Liver (tissue), 9 donors: ENCODE results near the gene SOWAHA. TPM values are rescaled to one million over a fixed set of nuclear protein-coding genes. Genes with fewer than 3 reads are reported as not detected.

ENCODE experiments used
- DNase-seq: peaks from one replicate; pipeline ENCODE4 v3.0.0-alpha.2; 2017; ENCODE audit warnings: low spot score
- H3K27ac ChIP-seq, 2 donors: one replicate each; pipeline ENCODE4 v1.7.0; 2013; ENCODE audit warnings: inconsistent platforms in 2 of 2, low read length in 2 of 2, control low read depth in 1 of 2, low read depth in 1 of 2, mild to moderate bottlenecking in 1 of 2
- H3K27me3 ChIP-seq, 4 donors: one replicate each; pipeline versions ENCODE4 v1.6.1 to v1.7.0; 2013; ENCODE audit warnings: low read length in 3 of 4, inconsistent platforms in 1 of 4, mild to moderate bottlenecking in 1 of 4, moderate library complexity in 1 of 4; ENCODE audit not compliant: control insufficient read depth in 4 of 4, insufficient read depth in 4 of 4
- H3K36me3 ChIP-seq, 4 donors: one replicate each; pipeline versions ENCODE4 v1.6.1 to v1.7.0; 2013; ENCODE audit warnings: low read length in 3 of 4, mild to moderate bottlenecking in 3 of 4, low read depth in 1 of 4, moderate library complexity in 1 of 4; ENCODE audit not compliant: control insufficient read depth in 4 of 4, insufficient read depth in 3 of 4
- H3K4me1 ChIP-seq, 4 donors: one replicate each; pipeline versions ENCODE4 v1.6.1 to v1.7.0; 2013; ENCODE audit warnings: low read length in 3 of 4, mild to moderate bottlenecking in 3 of 4, moderate library complexity in 1 of 4; ENCODE audit not compliant: control insufficient read depth in 4 of 4, insufficient read depth in 4 of 4
- H3K4me3 ChIP-seq, 3 donors: one replicate each; pipeline versions ENCODE4 v1.6.1 to v1.7.0; 2013; ENCODE audit warnings: low read length in 3 of 3, control low read depth in 1 of 3, low read depth in 1 of 3, mild to moderate bottlenecking in 1 of 3
- H3K9ac ChIP-seq, 2 donors: one replicate each; pipeline ENCODE4 v1.7.0; 2013; ENCODE audit warnings: low read length in 2 of 2, mild to moderate bottlenecking in 2 of 2, moderate library complexity in 2 of 2, control low read depth in 1 of 2, low read depth in 1 of 2
- H3K9me3 ChIP-seq, 4 donors: one replicate each; pipeline versions ENCODE4 v1.6.1 to v1.7.0; 2013; ENCODE audit warnings: low read length in 3 of 4; ENCODE audit not compliant: control insufficient read depth in 4 of 4
- ATF3 ChIP-seq: IDR thresholded peaks from 2 replicates; pipeline ENCODE4 v1.6.1; 2016; ENCODE audit warnings: antibody characterized with exemption
- EGR1 ChIP-seq, 2 donors: IDR thresholded peaks; 2 replicates each; pipeline ENCODE4 v1.6.1; 2016 to 2018; ENCODE audit warnings: antibody characterized with exemption in 2 of 2, low read depth in 2 of 2
- FOXA1 ChIP-seq: IDR thresholded peaks from 2 replicates; pipeline ENCODE4 v1.6.1; 2016; ENCODE audit warnings: antibody characterized with exemption
- FOXA2 ChIP-seq: IDR thresholded peaks from 2 replicates; pipeline ENCODE4 v1.6.1; 2016; ENCODE audit warnings: antibody characterized with exemption
- GABPA ChIP-seq, 2 donors: IDR thresholded peaks in 1 of 2; conservative IDR thresholded peaks in 1 of 2; 2 replicates each; pipeline ENCODE4 v1.6.1; 2016; ENCODE audit warnings: antibody characterized with exemption in 2 of 2, mild to moderate bottlenecking in 1 of 2, moderate library complexity in 1 of 2
- JUND ChIP-seq, 2 donors: IDR thresholded peaks; 2 replicates each; pipeline ENCODE4 v1.6.1; 2016; ENCODE audit warnings: antibody characterized with exemption in 2 of 2
- NR2F2 ChIP-seq: IDR thresholded peaks from 2 replicates; pipeline ENCODE4 v1.6.1; 2016; ENCODE audit warnings: antibody characterized with exemption
- RAD21 ChIP-seq, 2 donors: IDR thresholded peaks; 2 replicates each; pipeline ENCODE4 v1.6.1; 2016; ENCODE audit warnings: antibody characterized with exemption in 2 of 2, mild to moderate bottlenecking in 2 of 2
- RXRA ChIP-seq, 2 donors: IDR thresholded peaks; 2 replicates each; pipeline ENCODE4 v1.6.1; 2017 to 2018; ENCODE audit warnings: antibody characterized with exemption in 2 of 2, mild to moderate bottlenecking in 1 of 2
- SP1 ChIP-seq: IDR thresholded peaks from 2 replicates; pipeline ENCODE4 v1.6.1; 2018; ENCODE audit warnings: antibody characterized with exemption, mild to moderate bottlenecking
- TAF1 ChIP-seq: conservative IDR thresholded peaks from 2 replicates; pipeline ENCODE4 v1.6.1; 2016; ENCODE audit warnings: antibody characterized with exemption, mild to moderate bottlenecking
- YY1 ChIP-seq: IDR thresholded peaks from 2 replicates; pipeline ENCODE4 v1.6.1; 2016; ENCODE audit warnings: antibody characterized with exemption, mild to moderate bottlenecking
- ZBTB33 ChIP-seq: IDR thresholded peaks from 2 replicates; pipeline ENCODE4 v1.6.1; 2016; ENCODE audit warnings: antibody characterized with exemption
- WGBS: extraction: QIAGEN DNeasy Blood & Tissue Kit; methylation state at CpG from one replicate; pipeline ENCODE4 v1.1.7; 2013; 5-methylcytosine and 5-hydroxymethylcytosine counted together
- polyA plus RNA-seq, 2 donors: library from polyadenylated mRNA; stranded (reverse) in 1 of 2; unstranded in 1 of 2; fragments of 200-250 nt in 1 of 2; fragments of >200 nt in 1 of 2; fragmentation: Nextera tagmentation in 1 of 2; extraction: Ambion mirVana in 1 of 2; gene quantifications; one replicate each; pipeline versions ENCODE4 v1.2.1 to v1.2.3, GENCODE V29; 2013 to 2015
- total RNA-seq, 2 donors: library from RNA; depleted of rRNA; stranded (reverse); fragments of >200 nt; gene quantifications; one replicate each; pipeline ENCODE4 v1.2.3, GENCODE V29; 2014
- TF ChIP-seq, protein P1 (sequence below): IDR thresholded peaks from 2 replicates; pipeline ENCODE4 v1.6.1; 2016; ENCODE audit warnings: antibody characterized with exemption, mild to moderate bottlenecking
- TF ChIP-seq, protein P2 (sequence below): IDR thresholded peaks from 2 replicates; pipeline ENCODE4 v1.6.1; 2016; ENCODE audit warnings: antibody characterized with exemption
- TF ChIP-seq, protein P3 (sequence below): fragments of 150-350 bp; IDR thresholded peaks from 2 replicates; pipeline ENCODE4 v1.5.1; 2017; ENCODE audit warnings: improper control_type of control experiment, low read depth, low read length; ENCODE audit not compliant: missing input control
- donor health status: healthy.
- donor health status: healthy.
- donor health status: healthy.
- donor health status: healthy.
- donor health status: healthy.

SOWAHA gene
- total and polyA plus RNA-seq, 4 donors = 1.3 to 2.2 (median 1.8) TPM

DNA sequence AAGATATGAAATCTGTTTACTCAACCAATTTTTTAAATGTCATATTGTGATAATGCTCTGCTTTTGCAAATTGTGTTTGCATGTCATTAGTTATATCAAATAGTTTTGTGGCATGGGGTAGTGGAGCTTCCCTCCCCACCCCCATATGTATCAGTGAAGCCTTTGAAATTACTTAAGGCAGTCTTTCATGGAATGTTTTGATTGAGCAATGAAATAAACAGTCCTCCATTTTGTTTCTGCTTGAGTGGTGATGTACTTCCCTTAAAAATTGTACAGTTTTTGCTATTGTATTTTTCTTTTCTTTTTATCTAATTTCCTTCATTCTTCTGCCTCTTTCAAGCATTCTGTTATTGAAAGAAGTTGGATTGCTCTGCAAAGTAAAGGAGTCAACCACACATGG is 3.5 kb downstream of the SOWAHA start:
- Histone ChIP-seq H3K4me3 (no peak overlapping the region), H3K27ac (no peak overlapping the region), H3K27me3 (no peaks in the 10 kb centered on the region), H3K36me3 (no peaks in the 10 kb centered on the region), H3K9ac (no peak overlapping the region), H3K4me1 (peaks cover 0 to 16% (median 5%) of the 10 kb centered on the region in 4 donors), H3K9me3 (no peaks in the 10 kb centered on the region)
- no peak for DNase-seq
- TF ChIP-seq GABPA (IDR thresholded peaks at IDR 0.05 in 1 of 2, conservative IDR thresholded peaks at IDR 0.05 in 1 of 2) = no peak
- no peak for TF ChIP-seq ZBTB33

GRCh38 chr5:132817011-132817410 is 3.9 kb downstream of the SOWAHA start:
- no peak for TF ChIP-seq SP1
- no peak for TF ChIP-seq ATF3
- TF ChIP-seq FOXA1 = no peak
- TF ChIP-seq GABPA (IDR thresholded peaks at IDR 0.05 in 1 of 2, conservative IDR thresholded peaks at IDR 0.05 in 1 of 2) = no peak
- no peak for TF ChIP-seq JUND (IDR thresholded peaks at IDR 0.05)
- no peak for TF ChIP-seq NR2F2
- no peak for TF ChIP-seq RAD21 (IDR thresholded peaks at IDR 0.05)
- no peak for TF ChIP-seq YY1
- TF ChIP-seq, protein P1, sequence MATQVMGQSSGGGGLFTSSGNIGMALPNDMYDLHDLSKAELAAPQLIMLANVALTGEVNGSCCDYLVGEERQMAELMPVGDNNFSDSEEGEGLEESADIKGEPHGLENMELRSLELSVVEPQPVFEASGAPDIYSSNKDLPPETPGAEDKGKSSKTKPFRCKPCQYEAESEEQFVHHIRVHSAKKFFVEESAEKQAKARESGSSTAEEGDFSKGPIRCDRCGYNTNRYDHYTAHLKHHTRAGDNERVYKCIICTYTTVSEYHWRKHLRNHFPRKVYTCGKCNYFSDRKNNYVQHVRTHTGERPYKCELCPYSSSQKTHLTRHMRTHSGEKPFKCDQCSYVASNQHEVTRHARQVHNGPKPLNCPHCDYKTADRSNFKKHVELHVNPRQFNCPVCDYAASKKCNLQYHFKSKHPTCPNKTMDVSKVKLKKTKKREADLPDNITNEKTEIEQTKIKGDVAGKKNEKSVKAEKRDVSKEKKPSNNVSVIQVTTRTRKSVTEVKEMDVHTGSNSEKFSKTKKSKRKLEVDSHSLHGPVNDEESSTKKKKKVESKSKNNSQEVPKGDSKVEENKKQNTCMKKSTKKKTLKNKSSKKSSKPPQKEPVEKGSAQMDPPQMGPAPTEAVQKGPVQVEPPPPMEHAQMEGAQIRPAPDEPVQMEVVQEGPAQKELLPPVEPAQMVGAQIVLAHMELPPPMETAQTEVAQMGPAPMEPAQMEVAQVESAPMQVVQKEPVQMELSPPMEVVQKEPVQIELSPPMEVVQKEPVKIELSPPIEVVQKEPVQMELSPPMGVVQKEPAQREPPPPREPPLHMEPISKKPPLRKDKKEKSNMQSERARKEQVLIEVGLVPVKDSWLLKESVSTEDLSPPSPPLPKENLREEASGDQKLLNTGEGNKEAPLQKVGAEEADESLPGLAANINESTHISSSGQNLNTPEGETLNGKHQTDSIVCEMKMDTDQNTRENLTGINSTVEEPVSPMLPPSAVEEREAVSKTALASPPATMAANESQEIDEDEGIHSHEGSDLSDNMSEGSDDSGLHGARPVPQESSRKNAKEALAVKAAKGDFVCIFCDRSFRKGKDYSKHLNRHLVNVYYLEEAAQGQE = no peak
- TF ChIP-seq ZBTB33 = no peak
- TF ChIP-seq TAF1 = no peak
- TF ChIP-seq, protein P2, sequence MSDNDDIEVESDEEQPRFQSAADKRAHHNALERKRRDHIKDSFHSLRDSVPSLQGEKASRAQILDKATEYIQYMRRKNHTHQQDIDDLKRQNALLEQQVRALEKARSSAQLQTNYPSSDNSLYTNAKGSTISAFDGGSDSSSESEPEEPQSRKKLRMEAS = no peak
- TF ChIP-seq, protein P3, sequence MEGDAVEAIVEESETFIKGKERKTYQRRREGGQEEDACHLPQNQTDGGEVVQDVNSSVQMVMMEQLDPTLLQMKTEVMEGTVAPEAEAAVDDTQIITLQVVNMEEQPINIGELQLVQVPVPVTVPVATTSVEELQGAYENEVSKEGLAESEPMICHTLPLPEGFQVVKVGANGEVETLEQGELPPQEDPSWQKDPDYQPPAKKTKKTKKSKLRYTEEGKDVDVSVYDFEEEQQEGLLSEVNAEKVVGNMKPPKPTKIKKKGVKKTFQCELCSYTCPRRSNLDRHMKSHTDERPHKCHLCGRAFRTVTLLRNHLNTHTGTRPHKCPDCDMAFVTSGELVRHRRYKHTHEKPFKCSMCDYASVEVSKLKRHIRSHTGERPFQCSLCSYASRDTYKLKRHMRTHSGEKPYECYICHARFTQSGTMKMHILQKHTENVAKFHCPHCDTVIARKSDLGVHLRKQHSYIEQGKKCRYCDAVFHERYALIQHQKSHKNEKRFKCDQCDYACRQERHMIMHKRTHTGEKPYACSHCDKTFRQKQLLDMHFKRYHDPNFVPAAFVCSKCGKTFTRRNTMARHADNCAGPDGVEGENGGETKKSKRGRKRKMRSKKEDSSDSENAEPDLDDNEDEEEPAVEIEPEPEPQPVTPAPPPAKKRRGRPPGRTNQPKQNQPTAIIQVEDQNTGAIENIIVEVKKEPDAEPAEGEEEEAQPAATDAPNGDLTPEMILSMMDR = no peak
- TF ChIP-seq RXRA (IDR thresholded peaks at IDR 0.05) = no peak
- TF ChIP-seq EGR1 (IDR thresholded peaks at IDR 0.05; ENCODE audit: low read depth in 2 of 2) = no peak
- no peak for TF ChIP-seq FOXA2
- H3K9me3 ChIP-seq = no peaks in the 10 kb centered on the region
- 19% methylated on average over 1 of the region's 1 CpG for WGBS

More at GRCh38 chr5:132817011-132817410, 3.9 kb downstream of the SOWAHA start:
- Histone ChIP-seq H3K27ac (no peak overlapping the region), H3K9ac (no peak overlapping the region), H3K4me3 (no peak overlapping the region), H3K36me3 (no peaks in the 10 kb centered on the region), H3K4me1 (peaks cover 0 to 16% (median 5%) of the 10 kb centered on the region in 4 donors), H3K27me3 (no peaks in the 10 kb centered on the region)
- no peak for DNase-seq
